ENCODE measurements around the gene HPCAL4. TPM values are rescaled to one million over a fixed set of nuclear protein-coding genes. Genes with fewer than 3 reads are reported as not detected.

Gene HPCAL4
- total and polyA plus RNA-seq, 10 of the 15 experiments (the other 5 are each of a cell fraction or from before 2014, with no cell fraction given): 0.05 to 0.18 (median 0.06) TPM; not detected in 5

- TF ChIP-seq REST (IDR thresholded peaks at IDR 0.05; ENCODE audit: low read depth, low read length): no peak
- TF ChIP-seq SREBF1 (IDR thresholded peaks at IDR 0.05; ENCODE audit: low read length): no peak
- no peak for TF ChIP-seq TBL1XR1 (IDR thresholded peaks at IDR 0.05; ENCODE audit: low read depth, low read length)
- no peak for TF ChIP-seq NR2C1 (IDR thresholded peaks at IDR 0.05)
- TF ChIP-seq BCL3 (IDR thresholded peaks at IDR 0.05; ENCODE audit: borderline replicate concordance, insufficient read depth, low read depth, low read length, poor library complexity, severe bottlenecking): no peak
- no peak for TF ChIP-seq IKZF2 (IDR thresholded peaks at IDR 0.05)
- TF ChIP-seq ZBTB11 (CRISPR knock-in tag; IDR thresholded peaks at IDR 0.05): no peak
Measured at GRCh38 chr1:39659110-39659509, 32.1 kb downstream of the HPCAL4 start (continued).

Measured in GM12878 (cell line).